Osteoblast (primary cell): ENCODE results near the gene TMEM243. TPM values are rescaled to one million over a fixed set of nuclear protein-coding genes. Genes with fewer than 3 reads are reported as not detected.

Experiments
- DNase-seq: peaks from one replicate; pipeline ENCODE4 v3.0.0; 2011; ENCODE audit warnings: low spot score, mixed read lengths; ENCODE audit not compliant: insufficient read length; ENCODE audit errors: missing footprints
- H2AFZ ChIP-seq: 2 replicates; pipeline ENCODE4 v1.6.0; 2011; ENCODE audit warnings: mild to moderate bottlenecking, low read length
- H3K27ac ChIP-seq: 2 replicates; pipeline ENCODE4 v1.5.1; 2011; ENCODE audit warnings: mild to moderate bottlenecking, low read depth, low read length, moderate library complexity
- H3K27me3 ChIP-seq: 2 replicates; pipeline ENCODE4 v1.6.0; 2012; ENCODE audit warnings: mild to moderate bottlenecking, control low read depth, inconsistent platforms, low read length, moderate library complexity; ENCODE audit not compliant: insufficient read depth
- H3K36me3 ChIP-seq: 2 replicates; pipeline ENCODE4 v1.5.1; 2011; ENCODE audit warnings: mild to moderate bottlenecking, low read length, control low read depth, moderate library complexity; ENCODE audit not compliant: insufficient read depth
- H3K4me1 ChIP-seq: 2 replicates; pipeline ENCODE4 v1.5.1; 2011; ENCODE audit warnings: mild to moderate bottlenecking, low read length, control low read depth, moderate library complexity; ENCODE audit not compliant: insufficient read depth
- H3K4me2 ChIP-seq: 2 replicates; pipeline ENCODE4 v1.6.0; 2011; ENCODE audit warnings: mild to moderate bottlenecking, low read length; ENCODE audit not compliant: insufficient read depth
- H3K4me3 ChIP-seq: fragments of 200-600 bp; sonication (generic); 3 replicates; pipeline ENCODE4 v1.5.1; 2012; ENCODE audit warnings: mild to moderate bottlenecking, low read length, inconsistent platforms; ENCODE audit not compliant: insufficient read depth
- H3K79me2 ChIP-seq: 2 replicates; pipeline ENCODE4 v1.6.0; 2012; ENCODE audit warnings: mild to moderate bottlenecking, low read length, control low read depth, inconsistent platforms; ENCODE audit not compliant: insufficient read depth
- H3K9me3 ChIP-seq: 2 replicates; pipeline ENCODE4 v1.5.1; 2011; ENCODE audit warnings: low read depth, low read length, control low read depth
- H4K20me1 ChIP-seq: 2 replicates; pipeline ENCODE4 v1.6.0; 2012; ENCODE audit warnings: mild to moderate bottlenecking, low read length, control low read depth; ENCODE audit not compliant: insufficient read depth
- CTCF ChIP-seq: IDR thresholded peaks from 2 replicates; pipeline ENCODE4 v1.5.1; 2011; ENCODE audit warnings: mild to moderate bottlenecking, low read depth, low read length, moderate library complexity; ENCODE audit errors: extremely low read depth
- total RNA-seq: library from RNA; depleted of rRNA; stranded (reverse); fragments of >200 nt; gene quantifications from 2 replicates; pipeline ENCODE4 v1.2.3, GENCODE V29; 2012

The TMEM243 gene
- total RNA-seq, 1 donor: 35.5 TPM

GRCh38 chr7:87199700-87200450, 19.7 kb downstream of the TMEM243 start:
- no peak overlapping the region for H2AFZ ChIP-seq
- no peaks in the 10 kb centered on the region for H3K27me3 ChIP-seq
- H3K4me1 ChIP-seq: no peaks in the 10 kb centered on the region
- peaks cover 45% of the 10 kb centered on the region for H3K36me3 ChIP-seq
- DNase-seq: no peak
- no peak for TF ChIP-seq CTCF
- H3K4me3 ChIP-seq: no peak overlapping the region
- no peak overlapping the region for H3K27ac ChIP-seq
- H3K4me2 ChIP-seq: no peak overlapping the region
- H4K20me1 ChIP-seq: peaks cover 4% of the 10 kb centered on the region
- no peaks in the 10 kb centered on the region for H3K9me3 ChIP-seq
- H3K79me2 ChIP-seq: peaks cover 73% of the 10 kb centered on the region

- Histone ChIP-seq H3K79me2 (peaks cover 66% of the 10 kb centered on the region), H3K9me3 (no peaks in the 10 kb centered on the region), H4K20me1 (peaks cover 4% of the 10 kb centered on the region), H2AFZ (no peak overlapping the region), H3K27ac (no peak overlapping the region), H3K36me3 (peaks cover 51% of the 10 kb centered on the region), H3K27me3 (no peaks in the 10 kb centered on the region), H3K4me3 (no peak overlapping the region), H3K4me1 (no peaks in the 10 kb centered on the region), H3K4me2 (no peak overlapping the region)
- TF ChIP-seq CTCF: no peak
- no peak for DNase-seq
These were observed 20.3 kb downstream of the TMEM243 start for GRCh38 chr7:87199241-87199640.

DNA sequence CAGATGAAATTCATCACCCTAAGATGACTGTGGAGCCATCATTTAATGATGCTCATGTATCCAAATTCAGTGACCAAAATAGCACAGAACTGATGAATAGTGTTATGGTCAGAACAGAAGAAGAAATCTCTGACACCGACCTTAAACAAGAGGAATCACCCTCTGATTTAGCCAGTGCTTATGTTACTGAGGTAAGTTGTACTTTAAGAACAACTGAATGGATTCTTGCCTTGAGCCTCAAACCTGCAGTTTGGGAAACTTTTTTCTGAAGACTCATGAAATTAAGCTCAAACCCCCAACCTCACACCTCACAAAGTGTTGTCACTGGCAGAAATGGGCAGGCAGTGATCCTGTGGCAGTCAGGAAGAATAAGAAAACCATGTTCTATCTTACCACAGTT, 25.6 kb downstream of the TMEM243 start:
- Histone ChIP-seq H3K36me3 (peaks cover 82% of the 10 kb centered on the region), H3K27ac (no peak overlapping the region), H4K20me1 (no peaks in the 10 kb centered on the region), H3K4me2 (no peak overlapping the region), H3K4me1 (no peaks in the 10 kb centered on the region), H2AFZ (no peak overlapping the region), H3K9me3 (no peaks in the 10 kb centered on the region), H3K4me3 (no peak overlapping the region), H3K79me2 (peaks cover 19% of the 10 kb centered on the region), H3K27me3 (no peaks in the 10 kb centered on the region)
- no peak for TF ChIP-seq CTCF
- DNase-seq: no peak

DNA sequence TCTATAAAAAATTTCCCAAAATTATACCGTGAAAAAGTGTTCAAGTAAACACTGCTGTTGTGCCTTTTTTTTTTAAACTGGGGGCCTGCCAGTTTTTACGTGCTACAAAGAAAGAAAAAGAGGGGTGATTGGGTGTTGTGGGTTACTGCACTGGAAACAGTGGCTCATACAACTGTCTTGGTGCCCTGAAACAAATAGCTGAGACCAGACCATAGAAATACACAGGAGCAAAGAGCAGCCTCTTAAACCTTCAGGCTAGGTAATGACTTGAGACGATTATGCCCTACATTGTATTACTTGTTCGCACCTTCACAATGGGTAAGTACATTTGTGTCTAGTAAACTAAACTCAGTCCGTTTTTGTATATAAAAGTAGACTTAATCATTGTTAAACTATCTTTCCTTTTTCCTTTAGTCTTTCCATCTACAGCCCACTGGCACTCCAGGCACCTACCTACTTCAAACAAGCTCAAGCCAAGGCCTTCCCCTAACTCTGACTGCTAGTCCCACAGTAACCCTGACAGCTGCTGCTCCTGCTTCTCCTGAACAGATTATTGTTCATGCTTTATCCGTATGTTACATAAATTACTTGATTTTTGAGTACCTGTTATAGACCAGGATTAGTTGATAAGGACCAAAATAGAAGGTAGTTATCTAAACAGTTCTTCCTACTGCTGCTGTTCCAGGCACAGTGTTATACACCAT, 26.6 kb downstream of the TMEM243 start:
- Histone ChIP-seq H3K79me2 (peaks cover 9% of the 10 kb centered on the region), H3K27ac (no peak overlapping the region), H3K36me3 (peaks cover 92% of the 10 kb centered on the region), H3K27me3 (no peaks in the 10 kb centered on the region), H3K4me3 (no peak overlapping the region), H3K9me3 (no peaks in the 10 kb centered on the region), H2AFZ (no peak overlapping the region), H3K4me2 (no peak overlapping the region), H4K20me1 (no peaks in the 10 kb centered on the region), H3K4me1 (no peaks in the 10 kb centered on the region)
- DNase-seq: no peak
- TF ChIP-seq CTCF: no peak
